ENCODE data around the gene ASB2. TPM values are rescaled to one million over a fixed set of nuclear protein-coding genes. Genes with fewer than 3 reads are reported as not detected.

ASB2 gene
- polyA plus RNA-seq, 1 experiment: 1.6 TPM

GRCh38 chr14:93998871-93999403, 22.6 kb upstream of the ASB2 start:
- Histone ChIP-seq H3K27me3 (ENCODE audit: control insufficient read depth, insufficient read depth, low read length) (peaks cover 9% of the 10 kb centered on the region), H3K27ac (ENCODE audit: low read depth, low read length) (no peak overlapping the region), H3K4me3 (ENCODE audit: low read depth, low read length) (no peak overlapping the region), H3K9me3 (ENCODE audit: control insufficient read depth, insufficient read depth, low read length) (no peaks in the 10 kb centered on the region)
- no peak for TF ChIP-seq CTCF (IDR thresholded peaks at IDR 0.05; ENCODE audit: low read depth, low read length)
- ChIA-PET POLR2A (no interaction called here), CTCF (interaction anchor here (2.0 to 11.2 kb wide), 3 partner anchors 14 to 60 kb away, joined by 4 to 270 read pairs (median 20); no protein-coding TSS in a partner anchor)
- no peak for DNase-seq (ENCODE audit: low read depth, low spot score)

- Histone ChIP-seq H3K27ac (ENCODE audit: low read depth, low read length) (no peak overlapping the region), H3K4me3 (ENCODE audit: low read depth, low read length) (no peak overlapping the region), H3K27me3 (ENCODE audit: control insufficient read depth, insufficient read depth, low read length) (peaks cover 3% of the 10 kb centered on the region), H3K9me3 (ENCODE audit: control insufficient read depth, insufficient read depth, low read length) (no peaks in the 10 kb centered on the region)
- no peak for DNase-seq (ENCODE audit: low read depth, low spot score)
- POLR2A ChIA-PET: no interaction called here
- no peak for TF ChIP-seq CTCF (IDR thresholded peaks at IDR 0.05; ENCODE audit: low read depth, low read length)
- CTCF ChIA-PET: interaction anchor here (0.5 to 11.2 kb wide), 3 partner anchors 30 to 131 kb away, joined by 3 to 270 read pairs (median 6); partner anchors contain the start of gene IFI27L2
Observed at GRCh38 chr14:93997916-93998870, 21.8 kb upstream of the ASB2 start.

GRCh38 chr14:93997082-93997481, 20.7 kb upstream of the ASB2 start, which contains the start of gene CCDC197:
Gene CCDC197 (plus strand): TSS chr14:93997301. CDS start chr14:93998132, 831 bp downstream.
- POLR2A ChIA-PET: no interaction called here
- no peak for DNase-seq (ENCODE audit: low read depth, low spot score)
- CTCF ChIA-PET: interaction anchor here (11.2 kb wide), 1 partner anchor 58 kb away, joined by 270 read pairs; no protein-coding TSS in a partner anchor

GRCh38 chr14:93996130-93996695, 19.8 kb upstream of the ASB2 start:
- Histone ChIP-seq H3K9me3 (ENCODE audit: control insufficient read depth, insufficient read depth, low read length) (no peaks in the 10 kb centered on the region), H3K4me3 (ENCODE audit: low read depth, low read length) (no peak overlapping the region), H3K27me3 (ENCODE audit: control insufficient read depth, insufficient read depth, low read length) (peaks cover 5% of the 10 kb centered on the region), H3K27ac (ENCODE audit: low read depth, low read length) (no peak overlapping the region)
- ChIA-PET CTCF (interaction anchor here (11.2 kb wide), 1 partner anchor 57 kb away, joined by 270 read pairs; no protein-coding TSS in a partner anchor), POLR2A (no interaction called here)
- no peak for TF ChIP-seq CTCF (IDR thresholded peaks at IDR 0.05; ENCODE audit: low read depth, low read length)
- DNase-seq (ENCODE audit: low read depth, low spot score): no peak

More at GRCh38 chr14:93997082-93997481, 20.7 kb upstream of the ASB2 start, which contains the start of gene CCDC197:
- Histone ChIP-seq H3K9me3 (ENCODE audit: control insufficient read depth, insufficient read depth, low read length) (no peaks in the 10 kb centered on the region), H3K4me3 (ENCODE audit: low read depth, low read length) (no peak within 1 kb of the TSS), H3K27me3 (ENCODE audit: control insufficient read depth, insufficient read depth, low read length) (peaks cover 3% of the 10 kb centered on the region), H3K27ac (ENCODE audit: low read depth, low read length) (no peak within 1 kb of the TSS)
- no peak for TF ChIP-seq CTCF (IDR thresholded peaks at IDR 0.05; ENCODE audit: low read depth, low read length)

Data from AG04450 (cell line).